ENCODE results near the gene C17orf58.
"Not testable (repeated sequence)": the region's sequence is repeated elsewhere in the genome, so short reads cannot be mapped to it uniquely, and the experiment has no call there.

C17orf58 gene

DNA sequence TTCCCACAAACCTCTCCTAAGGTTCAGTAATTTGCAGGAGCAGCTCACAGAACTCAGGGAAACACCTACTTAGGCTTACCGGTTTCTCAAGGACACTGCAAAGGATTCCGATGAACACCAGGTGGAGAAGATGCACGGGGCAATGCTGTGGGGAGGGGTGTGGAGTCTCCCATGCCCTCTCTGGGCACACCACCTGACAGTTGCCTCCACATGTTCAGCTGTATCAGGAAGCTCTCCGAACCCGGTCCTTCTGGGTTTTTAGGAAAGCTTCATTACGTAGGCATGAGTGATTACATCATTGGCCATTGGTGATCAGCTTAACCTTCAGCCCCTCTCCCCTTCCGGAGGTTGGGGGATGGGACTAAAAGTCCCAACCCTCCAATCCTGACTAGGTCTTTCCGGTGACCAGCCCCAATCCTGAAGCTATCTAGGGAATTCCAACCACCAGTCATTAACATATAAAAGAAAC, 21.6 kb downstream of the C17orf58 start:
- TF ChIP-seq, protein P1, sequence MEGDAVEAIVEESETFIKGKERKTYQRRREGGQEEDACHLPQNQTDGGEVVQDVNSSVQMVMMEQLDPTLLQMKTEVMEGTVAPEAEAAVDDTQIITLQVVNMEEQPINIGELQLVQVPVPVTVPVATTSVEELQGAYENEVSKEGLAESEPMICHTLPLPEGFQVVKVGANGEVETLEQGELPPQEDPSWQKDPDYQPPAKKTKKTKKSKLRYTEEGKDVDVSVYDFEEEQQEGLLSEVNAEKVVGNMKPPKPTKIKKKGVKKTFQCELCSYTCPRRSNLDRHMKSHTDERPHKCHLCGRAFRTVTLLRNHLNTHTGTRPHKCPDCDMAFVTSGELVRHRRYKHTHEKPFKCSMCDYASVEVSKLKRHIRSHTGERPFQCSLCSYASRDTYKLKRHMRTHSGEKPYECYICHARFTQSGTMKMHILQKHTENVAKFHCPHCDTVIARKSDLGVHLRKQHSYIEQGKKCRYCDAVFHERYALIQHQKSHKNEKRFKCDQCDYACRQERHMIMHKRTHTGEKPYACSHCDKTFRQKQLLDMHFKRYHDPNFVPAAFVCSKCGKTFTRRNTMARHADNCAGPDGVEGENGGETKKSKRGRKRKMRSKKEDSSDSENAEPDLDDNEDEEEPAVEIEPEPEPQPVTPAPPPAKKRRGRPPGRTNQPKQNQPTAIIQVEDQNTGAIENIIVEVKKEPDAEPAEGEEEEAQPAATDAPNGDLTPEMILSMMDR (IDR thresholded peaks at IDR 0.05; ENCODE audit: unreplicated experiment in 3 of 3), result no peak
- no peaks in the 10 kb centered on the region for H3K27me3 Mint-ChIP-seq (ENCODE audit: low read depth)
- H3K36me3 Mint-ChIP-seq (ENCODE audit: low read depth), result peaks cover 52% of the 10 kb centered on the region
- no peak overlapping the region for H3K4me3 Mint-ChIP-seq
- no peak overlapping the region for H3K27ac Mint-ChIP-seq
- H3K4me1 Mint-ChIP-seq, result no peaks in the 10 kb centered on the region
- H3K9me3 Mint-ChIP-seq, result no peaks in the 10 kb centered on the region

DNA sequence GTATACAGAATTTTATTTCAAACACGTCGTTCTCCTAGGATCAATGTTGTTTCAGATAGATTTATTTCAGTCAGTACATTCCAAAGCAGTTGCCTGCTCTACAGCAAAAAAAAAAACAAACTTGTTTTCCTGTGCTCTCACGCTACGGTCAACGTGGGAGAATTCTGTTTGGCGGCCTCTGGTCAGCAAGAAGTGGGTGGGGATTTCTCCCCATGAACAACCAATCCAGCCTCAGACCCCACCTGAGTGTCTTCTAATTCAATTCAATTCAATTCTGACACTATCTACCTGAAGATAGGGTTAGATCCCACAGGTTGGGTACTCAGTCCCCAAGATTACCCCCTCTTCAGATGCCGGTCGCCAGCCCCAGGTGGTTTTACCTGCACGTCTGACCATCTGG, 22.1 kb downstream of the C17orf58 start:
- TF ChIP-seq, protein P1 (IDR thresholded peaks at IDR 0.05; ENCODE audit: unreplicated experiment in 3 of 3), result no peak
- Mint-ChIP-seq H3K4me3 (no peak overlapping the region), H3K36me3 (ENCODE audit: low read depth) (peaks cover 52% of the 10 kb centered on the region), H3K27me3 (ENCODE audit: low read depth) (no peaks in the 10 kb centered on the region), H3K27ac (peak overlapping the region in 1 of 3 experiments; percentile 34), H3K4me1 (no peaks in the 10 kb centered on the region), H3K9me3 (no peaks in the 10 kb centered on the region)

DNA sequence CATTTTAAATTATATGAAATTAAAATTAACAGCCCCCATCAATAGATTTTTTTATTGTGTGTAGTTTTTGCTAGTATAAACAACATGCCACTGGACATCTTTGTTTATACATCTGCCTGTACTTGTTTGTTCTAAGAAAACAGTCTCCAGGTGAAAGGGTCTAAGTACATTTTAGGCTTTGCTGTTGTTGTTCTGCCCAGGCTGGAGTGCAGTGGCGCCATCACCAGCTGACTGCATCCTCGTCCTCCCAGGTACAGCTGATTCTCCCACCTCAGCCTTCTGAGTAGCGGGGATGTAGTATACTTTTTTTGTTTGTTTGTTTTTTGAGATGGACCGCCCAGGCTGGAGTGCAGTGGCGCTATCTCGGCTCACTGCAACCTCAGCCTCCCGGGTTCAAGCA, 25.5 kb downstream of the C17orf58 start:
- no peaks in the 10 kb centered on the region for H3K9me3 Mint-ChIP-seq
- no peaks in the 10 kb centered on the region for H3K4me1 Mint-ChIP-seq
- TF ChIP-seq, protein P1 (IDR thresholded peaks at IDR 0.05; ENCODE audit: unreplicated experiment in 3 of 3), result no peak
- no peak overlapping the region for H3K27ac Mint-ChIP-seq
- no peak overlapping the region for H3K4me3 Mint-ChIP-seq
- H3K27me3 Mint-ChIP-seq (ENCODE audit: low read depth), result no peaks in the 10 kb centered on the region
- peaks cover 56% of the 10 kb centered on the region for H3K36me3 Mint-ChIP-seq (ENCODE audit: low read depth)

DNA sequence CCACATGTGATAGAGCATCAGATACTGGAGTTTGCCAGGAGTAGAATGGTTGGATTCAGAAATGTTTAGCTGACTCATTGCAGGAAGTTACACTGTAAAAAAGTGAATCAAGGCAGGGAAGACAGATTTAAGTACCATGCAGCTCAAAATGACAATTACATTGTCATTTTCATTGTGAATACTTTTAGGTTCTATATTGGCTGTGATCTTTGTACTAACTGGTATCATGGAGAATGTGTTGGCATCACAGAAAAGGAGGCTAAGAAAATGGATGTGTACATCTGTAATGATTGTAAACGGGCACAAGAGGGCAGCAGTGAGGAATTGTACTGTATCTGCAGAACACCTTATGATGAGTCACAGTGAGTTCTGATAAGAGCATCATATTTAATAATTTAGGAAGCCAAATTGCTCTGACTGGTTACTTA, 33.1 kb downstream of the C17orf58 start:
- not testable (repeated sequence) for H3K9me3 Mint-ChIP-seq; H3K4me1 Mint-ChIP-seq; H3K4me3 Mint-ChIP-seq; H3K27me3 Mint-ChIP-seq (ENCODE audit: low read depth)
- H3K27ac Mint-ChIP-seq, result peak overlapping the region in 1 of 3 experiments; percentile 14
- TF ChIP-seq, protein P1 (IDR thresholded peaks at IDR 0.05; ENCODE audit: unreplicated experiment in 3 of 3), result peak; percentile 59 to 70 (median 62)
- peaks cover 63% of the 10 kb centered on the region for H3K36me3 Mint-ChIP-seq (ENCODE audit: low read depth)

DNA sequence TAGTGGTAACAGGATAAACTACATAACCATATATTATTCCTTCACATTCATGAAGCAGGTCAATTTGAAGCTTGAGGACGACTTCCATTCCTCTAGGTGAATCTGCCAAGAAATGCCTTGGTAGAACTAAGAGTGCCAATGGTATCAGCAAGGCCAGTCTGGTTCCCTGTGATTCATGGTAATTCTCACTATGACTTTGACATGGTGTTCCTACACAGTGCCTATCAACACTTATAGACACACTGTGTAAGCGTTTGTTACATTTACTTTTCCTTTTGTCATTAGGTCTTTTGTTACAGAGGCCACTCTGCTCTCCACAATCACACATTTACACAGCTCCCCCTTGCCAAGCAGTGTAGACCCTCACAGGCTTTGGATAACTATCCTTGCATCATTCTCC, 34.1 kb downstream of the C17orf58 start:
- H3K9me3 Mint-ChIP-seq; H3K4me1 Mint-ChIP-seq; H3K27ac Mint-ChIP-seq; H3K4me3 Mint-ChIP-seq; H3K27me3 Mint-ChIP-seq (ENCODE audit: low read depth): not testable (repeated sequence)
- H3K36me3 Mint-ChIP-seq (ENCODE audit: low read depth), result peaks cover 59% of the 10 kb centered on the region

DNA sequence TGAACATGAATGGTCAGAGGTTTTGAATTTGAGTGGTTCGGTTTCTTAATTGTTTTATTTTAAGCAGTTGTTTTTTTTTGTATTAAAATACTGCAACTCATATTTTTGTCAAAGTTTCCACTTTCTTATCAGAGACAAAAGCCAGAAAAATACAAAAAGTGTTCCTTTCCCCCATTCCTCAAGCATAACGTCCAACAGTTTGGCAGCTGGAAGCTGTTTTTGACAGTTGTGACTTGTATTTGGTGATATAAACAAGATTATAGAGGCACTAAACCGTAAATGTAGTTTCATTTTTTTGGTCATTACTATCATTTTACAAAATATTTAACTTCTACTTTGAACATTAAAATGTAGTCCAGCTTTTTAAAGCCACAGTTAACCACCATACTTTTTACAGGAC, 36.0 kb downstream of the C17orf58 start:
- H3K9me3 Mint-ChIP-seq; H3K27me3 Mint-ChIP-seq (ENCODE audit: low read depth); H3K27ac Mint-ChIP-seq; H3K4me1 Mint-ChIP-seq; H3K4me3 Mint-ChIP-seq: not testable (repeated sequence)
- peaks cover 48% of the 10 kb centered on the region for H3K36me3 Mint-ChIP-seq (ENCODE audit: low read depth)

DNA sequence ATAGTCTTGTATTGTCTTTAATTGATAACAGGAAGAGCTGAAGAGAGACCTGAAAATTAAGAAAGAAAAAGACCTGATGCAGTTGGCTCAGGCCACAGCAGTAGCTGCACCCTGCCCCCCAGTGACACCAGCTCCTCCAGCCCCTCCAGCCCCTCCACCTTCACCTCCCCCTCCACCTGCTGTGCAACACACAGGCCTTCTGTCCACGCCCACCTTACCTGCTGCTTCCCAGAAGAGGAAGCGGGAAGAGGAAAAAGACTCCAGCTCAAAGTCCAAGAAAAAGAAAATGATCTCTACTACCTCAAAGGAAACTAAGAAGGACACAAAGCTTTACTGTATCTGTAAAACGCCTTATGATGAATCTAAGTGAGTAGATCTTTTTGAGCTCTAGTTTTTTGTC, 36.8 kb downstream of the C17orf58 start:
- no peaks in the 10 kb centered on the region for H3K4me1 Mint-ChIP-seq
- H3K9me3 Mint-ChIP-seq, result no peaks in the 10 kb centered on the region
- H3K36me3 Mint-ChIP-seq (ENCODE audit: low read depth), result peaks cover 50% of the 10 kb centered on the region
- H3K27me3 Mint-ChIP-seq (ENCODE audit: low read depth), result no peaks in the 10 kb centered on the region
- TF ChIP-seq, protein P1 (IDR thresholded peaks at IDR 0.05; ENCODE audit: unreplicated experiment in 3 of 3), result no peak
- H3K4me3 Mint-ChIP-seq, result no peak overlapping the region
- H3K27ac Mint-ChIP-seq, result peak overlapping the region in 1 of 3 experiments; percentile 59

Measured in nephron (organoid).